NCI-H1436 treated with DMSO at 0.1 percent for 48 hours (cell line): ENCODE results near the gene FAM20C.

Source experiments
- DNase-seq: peaks from one replicate; lab custom pipeline; 2025; lab: John Stamatoyannopoulos, UW

Gene FAM20C

DNA sequence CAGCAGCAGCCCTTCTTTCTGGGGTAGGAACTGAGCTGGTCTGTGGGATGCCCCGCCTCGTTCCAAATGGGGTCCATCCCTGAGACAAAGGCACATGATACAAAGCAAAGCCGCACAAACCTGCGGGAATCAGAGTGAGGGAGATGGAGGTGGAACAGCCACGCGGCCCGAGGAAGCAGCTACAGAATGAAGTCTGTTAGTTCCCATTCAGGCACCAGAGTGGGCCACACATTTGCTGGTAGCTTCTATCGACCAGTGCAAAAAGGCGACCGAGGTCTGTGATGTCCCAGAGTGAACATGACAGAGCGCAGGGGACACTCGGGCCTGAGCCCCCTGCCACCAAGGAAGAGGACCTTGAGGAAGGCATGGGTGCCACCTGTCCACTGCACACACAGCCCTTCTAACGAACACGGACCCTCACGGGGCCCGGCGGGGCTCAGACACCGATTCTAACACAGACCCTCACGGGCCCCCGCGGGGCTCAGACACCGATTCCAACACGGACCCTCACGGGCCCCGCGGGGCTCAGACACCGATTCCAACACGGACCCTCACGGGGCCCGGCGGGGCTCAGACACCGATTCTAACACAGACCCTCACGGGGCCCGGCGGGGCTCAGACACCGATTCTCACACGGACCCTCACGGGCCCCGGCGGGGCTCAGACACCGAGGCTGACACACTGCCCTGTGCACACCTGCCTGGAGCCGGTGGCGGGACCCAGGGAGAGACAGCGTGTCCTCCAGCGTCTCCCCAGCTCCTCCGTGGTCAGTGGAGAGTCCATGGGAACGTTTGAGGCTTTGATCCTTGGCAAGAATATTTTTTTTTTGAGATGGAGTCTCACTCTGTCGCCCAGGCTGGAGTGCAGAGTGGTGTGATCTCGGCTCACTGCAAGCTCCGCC lies 32.8 kb upstream of the FAM20C start:
- DNase-seq, result no peak

DNA sequence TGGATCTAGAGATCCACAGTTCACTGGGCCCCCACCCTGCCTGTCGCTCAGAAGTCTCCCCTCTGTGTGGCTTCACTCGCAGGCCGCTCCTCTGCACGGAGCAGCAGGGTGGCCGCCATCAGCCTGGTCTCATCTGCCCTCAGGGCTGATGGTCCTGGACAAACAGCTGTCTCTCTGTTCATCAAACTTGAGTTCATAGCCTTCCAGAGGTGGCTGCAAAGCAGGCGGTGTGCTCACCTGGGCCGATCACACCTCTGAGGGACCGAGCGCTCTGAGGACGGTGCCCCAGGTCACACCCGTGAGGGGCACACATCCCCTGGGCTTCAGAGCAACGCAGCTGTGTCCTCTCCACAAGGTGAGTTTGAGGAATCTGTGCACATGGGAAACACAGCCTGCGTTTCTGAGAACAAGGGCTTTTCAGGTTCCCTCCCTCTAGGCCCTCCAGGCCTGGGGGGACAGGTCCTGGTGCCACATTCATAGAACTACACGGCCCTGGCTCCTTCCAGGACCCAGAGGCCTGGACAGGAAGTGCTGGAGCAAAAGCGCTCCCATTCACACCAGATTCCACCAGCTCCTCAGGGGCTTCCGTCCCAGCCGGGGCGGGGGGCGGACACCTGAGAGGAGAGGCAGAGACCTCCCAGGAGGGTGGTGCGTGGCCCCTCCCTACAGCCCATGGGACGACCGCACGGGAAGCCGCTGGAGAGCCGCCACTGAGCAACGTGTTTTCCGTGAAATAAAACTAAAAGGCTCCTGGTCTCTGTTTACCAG lies 31.2 kb upstream of the FAM20C start:
- DNase-seq, result no peak

DNA sequence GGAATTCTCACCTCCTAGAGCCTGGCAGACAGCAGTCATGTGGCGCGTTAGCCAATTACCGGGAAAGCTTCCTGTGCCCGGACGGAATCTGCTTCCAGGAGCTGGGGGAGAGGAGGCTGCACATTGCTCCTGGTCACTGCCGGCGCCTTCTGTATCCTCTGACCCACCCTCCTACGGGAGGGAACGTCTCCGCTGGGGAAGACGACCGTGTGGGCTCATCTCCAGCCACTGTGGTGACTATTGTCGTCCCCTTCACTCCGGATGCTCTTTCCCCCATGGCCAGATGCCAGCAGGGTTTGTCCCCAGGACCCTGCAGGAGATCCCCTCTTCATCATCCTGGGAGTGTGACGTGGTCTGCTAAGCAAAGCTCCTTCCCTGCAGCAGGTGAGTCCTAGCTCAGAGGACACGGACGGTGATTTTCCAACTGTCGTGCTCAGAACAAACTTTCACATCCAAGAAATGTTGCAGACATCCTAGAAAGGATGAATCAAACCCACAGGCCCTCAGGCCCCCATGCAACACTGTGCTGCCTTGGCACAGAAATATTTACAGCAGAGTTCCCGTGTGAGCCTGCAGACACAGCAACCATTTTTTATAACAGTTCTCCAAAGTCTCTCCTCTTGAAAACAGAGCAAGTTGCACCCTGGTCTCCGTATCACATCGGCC lies 29.6 kb upstream of the FAM20C start:
- no peak for DNase-seq

DNA sequence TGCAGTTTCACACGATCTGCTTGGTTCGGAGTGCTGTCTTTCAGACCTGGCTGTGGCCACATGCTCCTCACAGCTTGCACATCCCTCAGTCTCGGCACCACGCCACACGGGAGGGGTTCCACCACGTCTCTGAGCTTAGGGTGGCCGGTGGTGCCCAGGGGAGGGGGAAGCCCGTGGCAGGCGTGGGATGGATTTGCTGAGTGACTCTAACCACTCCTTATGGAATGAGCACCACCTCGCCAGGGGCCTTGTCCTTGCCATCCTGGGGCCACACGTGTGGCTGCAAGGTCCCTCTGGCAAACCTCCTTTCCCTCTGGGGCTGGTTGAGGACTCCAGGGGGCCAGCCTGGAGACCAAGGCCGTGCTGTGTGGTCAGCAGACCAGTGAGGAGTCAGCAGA lies 29.1 kb upstream of the FAM20C start:
- DNase-seq, result no peak

DNA sequence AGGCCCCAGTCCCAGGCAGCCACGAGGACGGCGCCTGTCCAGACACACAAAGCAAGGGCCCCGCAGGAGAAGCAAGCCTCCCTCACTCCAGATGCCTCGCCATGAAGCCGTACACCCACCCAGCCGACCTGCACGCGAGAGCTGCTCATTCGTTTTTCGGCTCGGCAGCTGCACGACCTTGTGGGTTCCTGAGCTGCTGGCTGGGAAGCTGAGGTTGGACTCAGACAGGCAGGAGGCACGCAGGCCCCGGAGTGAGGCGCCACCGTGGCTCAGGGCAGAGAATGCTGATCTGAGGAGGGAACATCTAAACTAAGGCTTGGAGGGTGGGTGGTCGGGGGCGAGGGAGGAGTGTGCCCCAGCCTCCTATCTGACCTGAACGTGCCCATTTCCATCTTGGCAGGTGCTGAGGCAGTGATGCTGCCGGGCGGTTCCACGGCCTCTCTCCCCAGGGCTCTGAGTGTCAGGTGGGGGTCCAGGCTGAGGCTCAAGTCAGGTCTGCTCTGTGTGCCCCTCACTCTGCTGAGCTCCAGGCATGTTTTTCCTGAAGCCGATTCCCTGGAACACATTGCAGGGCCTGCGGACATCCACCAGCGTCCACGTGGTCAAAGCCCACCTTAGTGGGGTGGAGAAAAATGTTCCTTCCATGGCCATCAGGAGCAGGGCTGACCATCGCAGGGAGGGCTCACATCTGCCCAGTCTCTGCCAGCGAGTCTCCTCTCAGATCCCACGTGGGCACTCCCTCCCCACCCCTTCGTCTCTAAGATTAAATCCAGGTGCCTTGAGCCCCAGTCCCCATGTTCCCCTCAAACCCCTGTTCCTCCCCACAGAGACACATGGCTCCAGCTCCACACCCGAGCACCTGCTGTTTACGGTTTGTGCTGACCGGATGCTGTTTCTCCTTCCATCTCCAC lies 28.1 kb upstream of the FAM20C start:
- no peak for DNase-seq

DNA sequence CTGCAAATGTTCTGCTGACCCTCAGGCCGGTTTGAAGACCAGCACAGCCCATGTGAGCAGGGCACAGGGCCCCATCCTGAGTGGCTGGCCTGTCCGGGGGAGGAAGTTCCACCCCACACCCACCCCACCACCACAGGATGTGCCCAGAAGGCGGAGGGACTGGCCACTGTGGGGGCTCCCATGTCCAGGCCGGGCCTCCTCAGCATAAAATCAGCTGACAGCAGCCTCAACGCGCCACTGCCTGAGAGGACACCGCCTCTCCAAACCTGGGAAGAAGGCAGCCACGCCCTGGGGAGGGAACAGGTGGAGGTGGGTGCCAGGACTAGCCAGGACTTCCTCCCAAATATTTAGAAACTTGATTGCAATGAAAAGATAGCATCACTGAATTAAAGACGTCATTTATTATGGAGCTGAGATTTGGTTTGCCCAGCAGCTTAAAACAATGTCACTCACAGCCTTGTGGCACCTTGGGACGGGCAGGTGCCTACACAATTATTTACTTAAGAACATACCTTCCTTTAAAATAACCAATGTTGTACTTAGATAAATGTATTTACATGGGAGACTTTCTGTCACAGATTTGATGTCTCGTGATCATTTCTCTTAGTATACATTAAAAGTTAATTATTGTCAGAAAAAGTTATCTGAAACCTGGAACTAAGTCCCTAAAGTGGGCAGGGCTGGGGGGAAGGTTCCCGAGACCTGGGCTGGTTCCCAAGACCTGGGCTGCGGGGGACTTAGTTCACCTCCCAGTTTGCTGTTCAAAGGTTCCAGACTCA lies 27.3 kb upstream of the FAM20C start:
- no peak for DNase-seq

DNA sequence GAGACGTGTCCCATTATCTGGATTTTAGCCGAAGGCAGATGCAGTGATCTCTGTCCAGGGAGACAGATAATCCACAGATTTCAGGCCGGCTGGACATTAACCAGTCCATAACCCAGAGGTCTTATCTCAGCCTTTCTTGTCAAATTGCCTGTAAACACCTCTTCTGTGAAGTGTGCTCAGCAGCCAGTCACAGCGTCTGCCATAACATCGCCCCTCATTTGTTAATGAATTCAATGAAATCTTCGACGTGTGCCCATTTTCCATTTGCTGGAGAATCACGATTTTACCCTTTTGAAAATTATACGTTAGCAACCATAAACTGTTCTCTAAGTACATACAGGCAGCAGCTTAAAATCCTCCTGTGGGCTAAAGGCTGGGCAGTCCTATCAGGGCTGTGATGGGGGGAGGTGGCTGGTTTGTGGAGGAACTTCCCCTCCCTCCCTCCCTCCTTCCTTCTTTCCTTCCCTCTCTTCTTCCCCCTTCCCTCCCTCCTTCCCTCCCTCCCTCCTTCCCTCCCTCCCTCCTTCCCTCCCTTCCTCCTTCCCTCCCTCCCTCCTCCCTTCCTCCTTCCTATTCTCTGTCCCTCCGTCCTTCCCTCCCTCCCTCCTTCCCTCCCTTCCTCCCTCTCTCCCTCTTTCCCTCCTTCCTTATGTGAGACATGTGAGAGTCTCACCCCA lies 26.6 kb upstream of the FAM20C start:
- no peak for DNase-seq

DNA sequence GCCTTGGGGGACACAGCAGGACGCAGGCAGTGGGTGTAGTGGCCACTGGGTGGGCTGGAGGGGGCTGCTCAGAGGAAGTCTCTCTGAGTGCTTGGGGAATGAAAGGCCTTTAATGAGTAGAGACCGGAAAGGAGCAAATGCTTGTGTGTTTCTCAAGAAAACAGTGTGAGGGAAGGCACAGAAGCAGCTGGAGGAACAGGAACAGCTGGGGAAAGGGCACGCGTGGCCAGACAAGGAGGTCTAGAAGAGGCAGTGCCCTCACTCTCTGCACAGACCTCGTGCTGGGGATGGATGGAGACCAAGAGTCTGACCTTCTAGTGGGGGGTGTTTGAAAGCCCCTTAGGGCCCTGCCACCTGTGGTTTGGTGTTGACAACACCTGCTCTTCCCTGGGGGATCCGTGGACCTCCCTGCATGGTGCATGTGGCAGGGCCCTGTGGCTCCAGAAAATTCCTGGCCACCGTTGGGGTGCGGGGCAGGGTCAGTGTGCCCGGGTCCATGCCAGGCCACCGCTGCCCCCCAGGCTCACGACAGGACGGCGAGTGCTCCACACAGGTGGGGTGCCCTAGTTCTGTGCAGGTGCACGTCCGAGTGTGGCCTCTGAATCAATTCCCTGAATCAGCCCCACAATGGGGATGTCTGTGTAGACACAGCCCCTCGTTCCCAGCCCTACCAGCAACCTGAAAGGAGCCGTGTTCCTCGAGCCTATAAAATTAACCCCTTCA lies 25.9 kb upstream of the FAM20C start:
- no peak for DNase-seq

DNA sequence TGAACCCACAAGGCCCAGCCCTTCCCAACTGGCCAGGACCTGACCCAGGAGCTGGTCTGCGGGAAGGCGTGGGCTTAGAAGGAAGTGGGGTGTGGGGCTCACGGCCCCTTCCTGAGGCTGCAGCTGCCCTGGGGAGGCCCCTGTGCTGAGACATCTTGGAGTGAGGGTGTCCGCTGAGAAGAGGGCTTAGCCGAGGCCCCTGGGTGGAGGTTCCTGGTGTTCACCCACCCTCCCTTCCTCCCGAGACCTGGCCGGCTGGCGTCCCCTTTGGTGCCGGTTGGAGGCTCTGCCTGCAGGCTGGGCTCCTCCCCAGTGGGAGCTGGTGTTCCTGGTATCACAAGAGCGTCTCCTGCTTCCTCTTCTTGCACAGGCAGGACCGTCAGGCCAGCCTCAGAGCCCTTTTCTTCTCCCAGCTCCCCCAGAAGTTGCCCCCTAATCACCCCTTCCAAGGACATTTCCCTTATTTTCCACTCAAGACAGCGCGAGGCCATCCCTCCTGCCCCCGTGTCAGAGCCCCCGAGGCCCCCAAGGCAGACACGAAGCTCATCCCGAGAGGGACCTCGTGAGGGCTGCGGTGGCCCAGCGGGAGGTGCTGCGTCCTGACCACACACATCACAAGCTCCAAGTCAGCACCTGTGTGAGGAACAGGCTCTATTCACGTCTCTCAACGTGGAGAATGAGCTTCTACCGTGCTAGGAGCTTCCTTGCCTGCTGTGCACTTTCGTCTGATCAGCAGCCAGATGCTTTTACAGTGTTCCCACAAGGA lies 25.1 kb upstream of the FAM20C start:
- no peak for DNase-seq

DNA sequence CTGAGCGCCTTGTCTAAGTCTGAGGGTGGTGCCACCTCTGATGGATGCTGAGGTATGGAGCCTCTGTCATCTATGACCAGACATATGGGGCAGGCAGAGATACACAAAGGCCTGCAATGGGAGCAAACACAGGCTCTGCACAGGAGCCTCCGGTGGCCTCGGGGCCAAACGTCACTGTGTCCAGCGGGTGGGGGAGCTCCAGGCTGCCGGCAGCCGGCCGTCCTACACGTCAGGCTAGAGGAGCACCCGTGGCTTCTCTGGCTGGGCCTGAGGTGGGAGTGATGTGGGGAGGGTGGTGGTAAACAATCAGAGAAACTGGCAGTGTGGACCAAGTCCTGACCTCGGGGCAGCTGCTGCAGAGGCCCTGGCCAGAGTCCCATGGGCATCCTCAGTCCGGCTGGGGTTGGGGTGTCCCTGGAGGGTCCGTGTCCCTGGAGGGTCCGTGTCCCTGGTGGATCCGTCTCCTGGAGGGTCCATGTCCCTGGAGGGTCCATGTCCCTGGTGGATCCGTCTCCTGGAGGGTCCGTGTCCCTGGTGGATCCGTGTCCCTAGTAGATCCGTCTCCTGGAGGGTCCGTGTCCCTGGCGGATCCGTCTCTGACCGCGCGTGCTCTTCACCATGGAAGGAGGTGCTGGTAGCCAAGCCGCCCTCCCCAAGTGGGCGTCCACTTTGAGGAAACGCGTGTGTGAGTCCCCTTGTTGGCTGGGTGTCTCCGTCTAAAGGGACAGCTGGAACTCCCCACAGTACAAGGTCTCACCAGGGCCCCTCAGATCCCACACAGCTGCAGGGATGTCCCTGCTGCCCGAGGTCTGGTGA lies 24.2 kb upstream of the FAM20C start:
- no peak for DNase-seq

DNA sequence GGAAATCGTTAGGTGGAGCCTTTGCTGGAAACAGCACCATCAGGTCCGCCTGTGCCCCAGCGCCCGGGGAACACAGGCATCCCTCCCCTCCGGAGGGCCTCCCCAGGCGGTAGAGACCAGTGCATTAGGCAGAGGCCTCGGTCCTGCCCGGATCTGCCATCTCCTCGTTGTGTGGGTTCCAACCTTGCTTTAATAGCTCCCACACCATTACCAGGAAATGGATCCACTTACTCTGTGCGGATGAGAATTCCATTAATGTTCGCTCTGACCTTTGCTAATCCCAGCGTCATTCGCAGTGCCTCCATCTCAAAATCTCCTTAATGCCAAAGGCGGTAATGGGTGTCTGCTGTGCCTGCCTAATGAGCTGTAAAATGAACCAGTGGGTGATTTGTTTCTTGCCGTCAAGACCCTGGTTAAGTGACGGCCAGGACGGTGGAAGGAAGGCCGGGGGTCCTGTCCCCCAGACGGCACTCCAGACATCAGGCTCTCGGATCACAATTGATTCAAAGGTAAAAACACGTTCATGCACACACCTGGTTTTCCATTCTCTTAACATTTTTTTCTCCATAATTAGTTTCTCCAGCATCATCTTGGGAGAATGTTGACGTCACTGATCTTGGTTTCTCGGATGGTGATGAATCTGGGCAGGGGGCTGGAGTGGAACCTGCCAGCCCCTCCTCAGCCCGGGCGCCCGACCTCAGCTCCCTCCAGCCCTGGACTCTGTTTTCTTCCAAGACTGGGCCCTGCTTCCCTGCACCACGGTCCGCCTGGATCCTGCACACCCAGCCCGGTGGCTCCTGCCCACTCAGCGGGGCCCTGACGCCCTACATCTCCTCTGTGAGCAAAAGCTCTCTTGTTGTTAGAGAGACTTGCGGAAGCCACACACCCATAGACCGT lies 22.8 kb upstream of the FAM20C start:
- no peak for DNase-seq

DNA sequence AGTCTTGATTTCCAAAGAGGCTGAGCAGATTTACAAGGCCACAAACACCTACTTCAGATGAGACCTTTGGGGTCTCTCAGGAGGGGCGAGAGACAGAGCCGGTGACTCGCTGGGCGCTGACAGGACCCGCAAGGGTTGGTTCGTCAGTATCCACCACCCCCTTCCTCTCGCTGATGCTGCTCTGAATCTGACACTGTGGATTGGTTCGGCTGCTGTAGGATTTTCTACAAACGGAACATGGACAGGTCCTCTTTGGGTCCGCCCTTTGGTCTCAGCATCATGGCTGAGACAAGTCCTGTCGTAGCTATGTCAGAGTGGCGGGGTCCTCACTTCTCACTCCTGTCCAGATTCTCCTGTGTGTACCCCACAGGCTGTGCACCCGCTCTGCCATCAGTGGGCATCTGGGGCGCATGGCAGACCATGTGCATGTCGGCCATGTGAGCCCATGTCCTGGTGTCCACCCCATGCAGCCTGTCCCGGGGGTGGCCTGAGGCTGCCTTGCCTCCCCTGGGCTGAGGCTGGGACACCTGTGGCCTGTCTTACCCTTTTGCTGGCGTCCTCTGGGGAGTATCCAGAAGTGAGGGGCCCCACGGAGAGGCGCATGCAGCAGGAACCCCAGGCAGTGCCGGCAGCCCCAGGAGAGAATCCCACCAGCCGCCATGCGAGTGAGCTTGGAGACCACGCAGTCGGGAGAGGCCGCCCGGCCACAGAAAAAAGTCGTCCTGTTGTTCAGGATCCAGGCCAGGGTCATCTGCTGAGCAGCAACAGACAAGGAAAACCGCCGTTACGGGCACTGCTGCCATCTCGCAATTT lies 21.6 kb upstream of the FAM20C start:
- DNase-seq, result no peak

DNA sequence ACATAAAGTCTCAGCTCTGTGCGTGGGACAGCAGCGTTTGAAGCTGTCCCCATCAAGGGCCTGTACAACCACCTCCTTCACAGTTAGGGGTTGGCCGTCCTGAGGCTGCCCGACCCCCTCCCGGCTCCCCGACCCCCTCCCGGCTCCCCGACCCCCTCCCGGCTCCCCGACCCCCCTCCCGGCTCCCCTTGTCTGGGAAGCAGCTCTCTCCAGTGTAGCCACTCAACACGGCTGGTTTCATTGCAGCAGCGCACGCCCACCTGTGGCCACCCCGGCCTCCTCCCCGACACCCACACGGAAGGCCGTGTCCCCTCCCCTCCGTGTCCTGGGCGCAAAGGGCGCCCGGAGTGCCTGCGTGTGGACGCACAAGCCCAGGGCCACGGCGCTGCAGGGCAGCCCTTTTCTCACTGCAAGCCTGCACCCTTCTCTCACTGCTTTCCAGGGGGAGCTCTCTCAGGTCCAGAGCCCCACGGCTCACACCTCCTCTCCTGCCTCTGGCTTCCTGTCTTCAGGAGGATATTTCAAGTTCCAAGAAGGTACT lies 20.9 kb upstream of the FAM20C start:
- DNase-seq, result no peak

DNA sequence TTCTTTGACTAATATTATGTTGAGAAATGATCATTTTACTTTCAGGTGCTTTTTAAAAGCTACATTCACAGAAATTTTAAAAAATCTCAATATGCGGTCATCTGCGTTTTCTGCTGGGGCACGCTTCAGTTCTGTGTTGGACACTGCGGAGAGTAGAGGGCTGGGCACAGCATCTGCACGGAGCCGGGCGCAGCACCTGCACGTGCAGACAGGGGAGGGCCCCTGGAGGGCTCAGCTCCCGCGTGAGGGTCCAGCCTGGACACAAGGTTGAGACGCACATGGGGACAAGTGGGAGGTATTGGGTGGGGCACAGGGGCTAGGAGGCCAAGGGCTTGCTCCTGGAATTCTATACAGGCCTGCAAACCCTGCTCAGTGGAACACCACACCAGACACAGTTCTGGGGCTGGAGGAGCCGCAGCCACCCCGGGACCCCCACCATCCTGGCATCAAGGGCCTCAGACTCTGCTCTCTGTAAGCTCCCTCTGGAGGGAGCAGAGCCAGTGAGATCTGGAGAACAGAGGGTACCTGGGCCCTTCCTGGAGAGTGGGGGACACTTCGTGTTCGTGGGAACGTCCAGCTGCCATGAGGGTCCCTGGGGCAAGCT lies 20.4 kb upstream of the FAM20C start:
- no peak for DNase-seq

DNA sequence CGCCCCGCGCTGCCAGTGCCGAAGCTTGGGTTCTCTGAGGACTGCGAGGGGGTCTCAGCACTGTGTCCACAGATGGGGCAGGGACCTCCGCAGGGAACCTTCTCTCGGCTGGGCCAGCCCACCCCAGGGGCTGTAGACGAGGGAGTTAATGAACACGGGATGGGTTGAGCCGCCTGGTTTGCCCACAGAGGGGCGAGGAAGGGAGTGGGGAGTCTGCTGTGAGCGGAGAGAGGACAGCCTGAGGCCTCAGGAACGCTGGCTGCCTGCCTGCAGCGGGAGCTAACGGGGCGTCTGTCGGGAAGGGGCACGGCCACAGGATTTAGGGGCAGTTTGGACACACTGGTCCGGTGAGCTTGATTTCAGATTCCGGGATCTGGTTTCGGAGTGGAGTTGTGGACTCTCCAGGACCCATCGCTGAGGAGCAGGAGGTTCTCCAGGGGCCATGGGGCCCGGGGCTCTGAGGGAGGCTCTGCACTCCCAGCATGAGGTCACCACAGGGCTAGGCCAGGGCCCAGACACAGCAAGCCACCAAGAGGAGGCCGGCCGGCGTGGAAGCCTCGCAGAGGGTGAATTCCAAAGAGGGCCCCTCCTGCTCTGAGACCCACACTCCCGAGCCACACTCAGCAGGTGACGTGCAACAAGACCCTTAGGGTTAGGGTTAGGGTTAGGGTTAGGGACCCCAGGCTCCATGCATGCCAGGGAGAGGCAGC lies 19.0 kb upstream of the FAM20C start:
- DNase-seq, result no peak
